Testis (tissue), 2 donors: ENCODE data around the gene JAGN1.
"Not testable (repeated sequence)": the region's sequence is repeated elsewhere in the genome, so short reads cannot be mapped to it uniquely, and the experiment has no call there.

Experiments
- POLR2A ChIP-seq: fragments of 450-650 bp; IDR thresholded peaks from one replicate; pipeline ENCODE4 v1.6.1; 2017; ENCODE audit warnings: antibody characterized with exemption, mild to moderate bottlenecking, moderate library complexity
- TF ChIP-seq, protein P1 (sequence below), 3 experiments: fragments of 450-650 bp in 2 of 3; fragments of 200-600 bp in 1 of 3; sonication (generic) in 1 of 3; IDR thresholded peaks; one replicate each; pipeline ENCODE4 v1.5.1; 2016 to 2019; ENCODE audit warnings: antibody characterized with exemption in 3 of 3, mild to moderate bottlenecking in 2 of 3, moderate library complexity in 1 of 3

- TF ChIP-seq, protein P1, sequence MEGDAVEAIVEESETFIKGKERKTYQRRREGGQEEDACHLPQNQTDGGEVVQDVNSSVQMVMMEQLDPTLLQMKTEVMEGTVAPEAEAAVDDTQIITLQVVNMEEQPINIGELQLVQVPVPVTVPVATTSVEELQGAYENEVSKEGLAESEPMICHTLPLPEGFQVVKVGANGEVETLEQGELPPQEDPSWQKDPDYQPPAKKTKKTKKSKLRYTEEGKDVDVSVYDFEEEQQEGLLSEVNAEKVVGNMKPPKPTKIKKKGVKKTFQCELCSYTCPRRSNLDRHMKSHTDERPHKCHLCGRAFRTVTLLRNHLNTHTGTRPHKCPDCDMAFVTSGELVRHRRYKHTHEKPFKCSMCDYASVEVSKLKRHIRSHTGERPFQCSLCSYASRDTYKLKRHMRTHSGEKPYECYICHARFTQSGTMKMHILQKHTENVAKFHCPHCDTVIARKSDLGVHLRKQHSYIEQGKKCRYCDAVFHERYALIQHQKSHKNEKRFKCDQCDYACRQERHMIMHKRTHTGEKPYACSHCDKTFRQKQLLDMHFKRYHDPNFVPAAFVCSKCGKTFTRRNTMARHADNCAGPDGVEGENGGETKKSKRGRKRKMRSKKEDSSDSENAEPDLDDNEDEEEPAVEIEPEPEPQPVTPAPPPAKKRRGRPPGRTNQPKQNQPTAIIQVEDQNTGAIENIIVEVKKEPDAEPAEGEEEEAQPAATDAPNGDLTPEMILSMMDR (IDR thresholded peaks at IDR 0.05), result peak in 2 of 3 experiments; percentile 40 to 41
- not testable (repeated sequence) for TF ChIP-seq POLR2A
Measured at GRCh38 chr3:9848860-9849259, 41.5 kb upstream of the JAGN1 start.
